DND-41 (cell line): ENCODE measurements around the gene TMEM150A.

Source experiments
- EZH2 ChIP-seq: IDR thresholded peaks from 3 replicates; pipeline ENCODE4 v1.6.1; 2012; ENCODE audit warnings: borderline replicate concordance, low read depth, mild to moderate bottlenecking, moderate library complexity, low read length, inconsistent platforms; ENCODE audit not compliant: severe bottlenecking
- TF ChIP-seq, protein P1 (sequence below): IDR thresholded peaks from 2 replicates; pipeline ENCODE4 v1.5.1; 2012; ENCODE audit warnings: borderline replicate concordance, low read length, moderate library complexity, mild to moderate bottlenecking; ENCODE audit not compliant: poor library complexity, severe bottlenecking; ENCODE audit errors: extremely low read depth

GRCh38 chr2:85551698-85552678 lies 50.5 kb downstream of the TMEM150A start:
- TF ChIP-seq, protein P1, sequence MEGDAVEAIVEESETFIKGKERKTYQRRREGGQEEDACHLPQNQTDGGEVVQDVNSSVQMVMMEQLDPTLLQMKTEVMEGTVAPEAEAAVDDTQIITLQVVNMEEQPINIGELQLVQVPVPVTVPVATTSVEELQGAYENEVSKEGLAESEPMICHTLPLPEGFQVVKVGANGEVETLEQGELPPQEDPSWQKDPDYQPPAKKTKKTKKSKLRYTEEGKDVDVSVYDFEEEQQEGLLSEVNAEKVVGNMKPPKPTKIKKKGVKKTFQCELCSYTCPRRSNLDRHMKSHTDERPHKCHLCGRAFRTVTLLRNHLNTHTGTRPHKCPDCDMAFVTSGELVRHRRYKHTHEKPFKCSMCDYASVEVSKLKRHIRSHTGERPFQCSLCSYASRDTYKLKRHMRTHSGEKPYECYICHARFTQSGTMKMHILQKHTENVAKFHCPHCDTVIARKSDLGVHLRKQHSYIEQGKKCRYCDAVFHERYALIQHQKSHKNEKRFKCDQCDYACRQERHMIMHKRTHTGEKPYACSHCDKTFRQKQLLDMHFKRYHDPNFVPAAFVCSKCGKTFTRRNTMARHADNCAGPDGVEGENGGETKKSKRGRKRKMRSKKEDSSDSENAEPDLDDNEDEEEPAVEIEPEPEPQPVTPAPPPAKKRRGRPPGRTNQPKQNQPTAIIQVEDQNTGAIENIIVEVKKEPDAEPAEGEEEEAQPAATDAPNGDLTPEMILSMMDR, result peak; percentile 99
- no peak for TF ChIP-seq EZH2
